Measurements from ENCODE around the gene THSD7B. TPM values are rescaled to one million over a fixed set of nuclear protein-coding genes. Genes with fewer than 3 reads are reported as not detected.

Gene THSD7B
- total and polyA plus RNA-seq, 10 of the 15 experiments (the other 5 are each of a cell fraction or from before 2014, with no cell fraction given): 0.03 to 0.56 (median 0.28) TPM

DNA sequence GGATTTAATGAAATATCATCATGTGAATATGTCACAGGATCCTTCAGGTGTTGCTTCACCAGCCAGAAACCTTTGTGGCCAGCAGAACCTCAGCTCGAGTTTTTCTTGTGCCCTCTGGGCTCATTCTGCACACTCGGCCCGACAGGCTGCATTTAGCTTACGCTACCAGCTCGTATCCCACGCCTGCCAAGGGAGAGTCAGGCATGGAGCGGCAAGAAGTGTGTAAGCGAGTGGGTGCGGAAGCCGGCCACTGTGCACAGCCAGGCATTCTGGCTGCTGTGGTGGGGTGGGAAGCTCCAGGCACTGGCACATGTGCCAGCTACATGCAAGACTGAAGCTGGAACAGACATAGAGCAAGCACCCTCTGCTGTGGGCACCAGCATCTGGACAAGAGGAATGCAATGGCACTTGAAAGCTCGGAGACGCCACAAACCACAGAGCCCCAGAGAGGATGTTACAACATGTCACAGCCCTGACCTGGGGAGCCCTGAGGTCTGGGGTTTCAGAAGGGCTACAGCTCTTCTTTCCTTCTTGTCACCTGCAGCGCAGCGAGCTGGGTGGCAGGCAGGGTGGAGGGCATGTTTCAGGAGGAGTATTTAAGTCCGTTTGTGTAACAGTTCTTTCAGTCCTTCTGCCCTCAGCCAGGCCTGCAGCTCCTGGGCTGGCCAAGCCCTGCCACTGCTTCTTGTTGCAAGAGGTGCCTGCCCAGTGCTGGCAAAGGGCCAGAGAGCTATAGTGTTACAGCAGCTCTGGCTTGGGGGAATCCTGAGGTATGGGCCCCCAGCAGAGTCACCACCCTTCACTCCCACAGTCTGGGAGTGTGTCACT, 941.7 kb downstream of the THSD7B start:
- Histone ChIP-seq H3K27ac (ENCODE audit: control insufficient read depth, insufficient read depth) (no peak overlapping the region), H3K4me3 (no peak overlapping the region), H3K36me3 (ENCODE audit: control insufficient read depth in 2 of 2, insufficient read depth in 2 of 2, low read length in 1 of 2) (no peaks in the 10 kb centered on the region), H3K4me2 (ENCODE audit: control insufficient read depth, insufficient read depth) (no peak overlapping the region), H3K9me3 (replicated peaks; ENCODE audit: control insufficient read depth, insufficient read depth, low read length) (no peaks in the 10 kb centered on the region), H2AFZ (ENCODE audit: control insufficient read depth, low read depth, low read length) (no peak overlapping the region), H3K27me3 (replicated peaks in 1 of 2; ENCODE audit: control insufficient read depth in 2 of 2, insufficient read depth in 2 of 2, low read length in 1 of 2) (no peaks in the 10 kb centered on the region), H3K79me2 (ENCODE audit: control insufficient read depth, insufficient read depth, low read length) (no peaks in the 10 kb centered on the region), H4K20me1 (ENCODE audit: control insufficient read depth, insufficient read depth) (no peaks in the 10 kb centered on the region), H3K4me1 (ENCODE audit: control insufficient read depth, insufficient read depth, low read length) (no peaks in the 10 kb centered on the region), H3K9ac (ENCODE audit: control insufficient read depth, insufficient read depth, low read length) (no peak overlapping the region)
- TF ChIP-seq BHLHE40 (IDR thresholded peaks at IDR 0.05; ENCODE audit: borderline replicate concordance in 1 of 2, low read depth in 2 of 2, low read length in 1 of 2) (no peak), TCF7 (IDR thresholded peaks at IDR 0.05; ENCODE audit: borderline replicate concordance) (no peak)
- TF ChIP-seq, protein P1, sequence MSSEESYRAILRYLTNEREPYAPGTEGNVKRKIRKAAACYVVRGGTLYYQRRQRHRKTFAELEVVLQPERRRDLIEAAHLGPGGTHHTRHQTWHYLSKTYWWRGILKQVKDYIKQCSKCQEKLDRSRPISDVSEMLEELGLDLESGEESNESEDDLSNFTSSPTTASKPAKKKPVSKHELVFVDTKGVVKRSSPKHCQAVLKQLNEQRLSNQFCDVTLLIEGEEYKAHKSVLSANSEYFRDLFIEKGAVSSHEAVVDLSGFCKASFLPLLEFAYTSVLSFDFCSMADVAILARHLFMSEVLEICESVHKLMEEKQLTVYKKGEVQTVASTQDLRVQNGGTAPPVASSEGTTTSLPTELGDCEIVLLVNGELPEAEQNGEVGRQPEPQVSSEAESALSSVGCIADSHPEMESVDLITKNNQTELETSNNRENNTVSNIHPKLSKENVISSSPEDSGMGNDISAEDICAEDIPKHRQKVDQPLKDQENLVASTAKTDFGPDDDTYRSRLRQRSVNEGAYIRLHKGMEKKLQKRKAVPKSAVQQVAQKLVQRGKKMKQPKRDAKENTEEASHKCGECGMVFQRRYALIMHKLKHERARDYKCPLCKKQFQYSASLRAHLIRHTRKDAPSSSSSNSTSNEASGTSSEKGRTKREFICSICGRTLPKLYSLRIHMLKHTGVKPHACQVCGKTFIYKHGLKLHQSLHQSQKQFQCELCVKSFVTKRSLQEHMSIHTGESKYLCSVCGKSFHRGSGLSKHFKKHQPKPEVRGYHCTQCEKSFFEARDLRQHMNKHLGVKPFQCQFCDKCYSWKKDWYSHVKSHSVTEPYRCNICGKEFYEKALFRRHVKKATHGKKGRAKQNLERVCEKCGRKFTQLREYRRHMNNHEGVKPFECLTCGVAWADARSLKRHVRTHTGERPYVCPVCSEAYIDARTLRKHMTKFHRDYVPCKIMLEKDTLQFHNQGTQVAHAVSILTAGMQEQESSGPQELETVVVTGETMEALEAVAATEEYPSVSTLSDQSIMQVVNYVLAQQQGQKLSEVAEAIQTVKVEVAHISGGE (CRISPR knock-in tag; IDR thresholded peaks at IDR 0.05): no peak
- TF ChIP-seq, protein P2, sequence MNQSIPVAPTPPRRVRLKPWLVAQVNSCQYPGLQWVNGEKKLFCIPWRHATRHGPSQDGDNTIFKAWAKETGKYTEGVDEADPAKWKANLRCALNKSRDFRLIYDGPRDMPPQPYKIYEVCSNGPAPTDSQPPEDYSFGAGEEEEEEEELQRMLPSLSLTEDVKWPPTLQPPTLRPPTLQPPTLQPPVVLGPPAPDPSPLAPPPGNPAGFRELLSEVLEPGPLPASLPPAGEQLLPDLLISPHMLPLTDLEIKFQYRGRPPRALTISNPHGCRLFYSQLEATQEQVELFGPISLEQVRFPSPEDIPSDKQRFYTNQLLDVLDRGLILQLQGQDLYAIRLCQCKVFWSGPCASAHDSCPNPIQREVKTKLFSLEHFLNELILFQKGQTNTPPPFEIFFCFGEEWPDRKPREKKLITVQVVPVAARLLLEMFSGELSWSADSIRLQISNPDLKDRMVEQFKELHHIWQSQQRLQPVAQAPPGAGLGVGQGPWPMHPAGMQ (IDR thresholded peaks at IDR 0.05; ENCODE audit: borderline replicate concordance): no peak
- ChIA-PET POLR2A (no interaction called here), RAD21 (ENCODE audit: unreplicated experiment) (no interaction called here), SMC1A (ENCODE audit: uncharacterized antibody, unreplicated experiment) (no interaction called here), CTCF (no interaction called here)
- no TSS peak for BruUV-seq (replicated peaks)
- in situ Hi-C loops (cut with MboI) (no loop called here), intact Hi-C loops (cut with micrococcal nuclease; ENCODE audit: unreplicated experiment) (no loop called here)
- FAIRE-seq: no peak
- DNase-seq (ENCODE audit: low read depth, low spot score): no peak
- peak; percentile 69 for ATAC-seq
- 36% methylated on average over 15 of the region's 15 CpGs for WGBS (ENCODE audit: insufficient coverage, insufficient replicate concordance, low lambda C conversion rate, missing lambda C conversion rate)
